ENCODE data around the gene CUEDC1.

CUEDC1 gene

DNA sequence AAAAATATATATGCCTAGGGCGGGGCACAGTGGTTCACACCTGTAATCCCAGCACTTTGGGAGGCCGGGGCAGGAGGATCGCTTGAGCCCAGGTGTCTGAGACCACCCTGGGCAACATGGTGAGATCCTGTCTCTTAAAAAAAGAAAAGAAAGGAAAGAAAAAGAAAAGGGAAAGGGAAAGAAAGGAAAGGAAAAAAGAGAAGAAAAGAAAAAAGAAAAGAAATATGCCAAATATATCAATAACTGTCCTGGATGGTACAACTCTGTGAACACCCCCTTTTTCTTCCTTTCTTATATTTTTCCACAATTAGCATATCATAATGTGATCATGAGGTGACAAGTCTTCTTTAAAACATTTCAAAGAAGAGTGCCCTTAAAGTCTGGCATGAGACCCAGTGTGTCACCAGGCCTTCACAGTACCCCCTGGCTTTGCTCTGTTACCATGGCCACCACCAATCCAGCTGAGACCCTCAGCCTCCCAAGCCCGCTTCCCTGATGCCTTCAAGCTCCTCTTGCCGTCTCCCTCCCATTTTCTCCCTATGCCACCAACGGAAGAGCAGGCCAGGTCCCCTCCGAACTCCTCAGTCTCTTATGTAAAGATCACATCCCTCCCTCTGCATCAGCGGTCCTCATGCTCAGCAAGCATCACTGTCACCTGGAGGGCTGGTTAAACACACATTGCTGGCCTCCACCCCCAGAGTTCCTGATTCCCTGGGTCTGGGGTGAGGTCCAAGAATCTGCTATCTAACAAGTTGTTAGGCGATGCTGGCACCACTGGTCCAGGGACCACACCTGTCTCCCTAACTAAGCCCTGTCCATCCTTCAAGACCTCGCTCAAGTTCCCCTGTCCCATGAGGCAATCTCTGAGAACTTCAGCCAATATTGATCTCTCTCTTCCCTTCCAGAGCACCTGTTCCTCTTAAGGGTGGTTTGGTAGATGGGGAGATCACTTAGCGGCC lies 44.5 kb downstream of the CUEDC1 start:
- peak overlapping the region; percentile 5 for H2AK5ac ChIP-seq (ENCODE audit: low read depth, low read length)
- no peak overlapping the region for H2BK5ac ChIP-seq (ENCODE audit: low read length)
- peak overlapping the region; percentile 7 for H2BK15ac ChIP-seq (ENCODE audit: low read length)
- DNase-seq (ENCODE audit: low spot score): no peak
- H3K18ac ChIP-seq (ENCODE audit: low read length): peak overlapping the region; percentile 78
- no peaks in the 10 kb centered on the region for H3K27me3 ChIP-seq (ENCODE audit: control insufficient read depth in 3 of 3, insufficient read depth in 3 of 3, low read depth in 1 of 3, low read length in 3 of 3)
- H3K4me3 ChIP-seq (ENCODE audit: low read length in 2 of 2): no peak overlapping the region
- H3K9ac ChIP-seq (ENCODE audit: low read depth, low read length, poor library complexity): no peak overlapping the region
- H3K9me3 ChIP-seq (replicated peaks in 1 of 2; ENCODE audit: control insufficient read depth in 2 of 2, insufficient read depth in 1 of 2, low read depth in 1 of 2, low read length in 2 of 2): no peaks in the 10 kb centered on the region
- no peak overlapping the region for H2AFZ ChIP-seq (ENCODE audit: low read length)
- no peak overlapping the region for H3K4ac ChIP-seq (ENCODE audit: low read length)
- H3K36me3 ChIP-seq (replicated peaks in 1 of 2; ENCODE audit: control insufficient read depth in 2 of 2, insufficient read depth in 2 of 2, low read length in 2 of 2): peaks cover 0 to 5% of the 10 kb centered on the region in 2 donors
- peak overlapping the region; percentile 43 for H2BK120ac ChIP-seq (ENCODE audit: low read depth, low read length)
- H3K4me2 ChIP-seq (ENCODE audit: insufficient read depth, low read length, poor library complexity, severe bottlenecking): no peak overlapping the region
- peak overlapping the region; percentile 1 for H2BK12ac ChIP-seq (ENCODE audit: low read length)
- H3K4me1 ChIP-seq (ENCODE audit: control insufficient read depth in 2 of 2, insufficient read depth in 1 of 2, low read depth in 1 of 2, low read length in 2 of 2): peaks cover 37 to 56% of the 10 kb centered on the region in 2 donors
- no peak overlapping the region for H3K27ac ChIP-seq (replicated peaks; ENCODE audit: low read length)
- no peak overlapping the region for H4K8ac ChIP-seq (ENCODE audit: low read depth, low read length)
- H3K79me1 ChIP-seq (ENCODE audit: low read depth, low read length): peaks cover 3% of the 10 kb centered on the region
- peak overlapping the region; percentile 28 for H4K91ac ChIP-seq (ENCODE audit: low read depth, low read length, poor library complexity)
- no CpG with 5 or more reads among the region's 11 CpGs for WGBS, 2 donors (ENCODE audit: extremely low coverage in 2 of 2, insufficient read length in 2 of 2, insufficient replicate concordance in 1 of 2)
- no peak overlapping the region for H3K23ac ChIP-seq (ENCODE audit: low read depth, low read length, poor library complexity)
- H3K14ac ChIP-seq (ENCODE audit: low read length): peak overlapping the region; percentile 61

DNA sequence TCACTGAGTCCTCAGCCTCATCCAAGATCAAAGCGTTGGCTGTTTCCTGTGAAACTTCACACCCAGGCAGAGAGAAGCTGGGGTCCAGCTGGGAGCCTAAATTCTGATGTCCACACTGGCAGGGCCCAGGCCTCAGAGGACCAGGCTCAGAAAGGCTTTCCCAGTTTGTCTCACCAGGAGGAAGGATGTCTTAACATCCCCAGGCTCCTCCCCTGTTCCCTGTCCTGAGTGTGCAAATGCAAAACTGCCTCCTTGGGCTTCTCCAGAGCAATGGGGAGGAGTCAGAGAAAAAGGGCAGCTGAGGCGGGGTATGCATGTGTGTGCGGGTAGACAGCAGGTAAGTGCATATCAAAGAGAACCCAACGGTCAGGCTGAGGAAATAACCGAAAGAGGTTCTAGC lies 45.7 kb downstream of the CUEDC1 start:
- Histone ChIP-seq H4K8ac (ENCODE audit: low read depth, low read length) (no peak overlapping the region), H3K4me2 (ENCODE audit: insufficient read depth, low read length, poor library complexity, severe bottlenecking) (no peak overlapping the region), H3K14ac (ENCODE audit: low read length) (no peak overlapping the region), H3K79me1 (ENCODE audit: low read depth, low read length) (peaks cover 3% of the 10 kb centered on the region), H3K9ac (ENCODE audit: low read depth, low read length, poor library complexity) (no peak overlapping the region), H2BK5ac (ENCODE audit: low read length) (no peak overlapping the region), H3K4me3 (ENCODE audit: low read length in 2 of 2) (no peak overlapping the region), H2BK15ac (ENCODE audit: low read length) (no peak overlapping the region), H2BK12ac (ENCODE audit: low read length) (no peak overlapping the region), H4K91ac (ENCODE audit: low read depth, low read length, poor library complexity) (no peak overlapping the region), H3K9me3 (replicated peaks in 1 of 2; ENCODE audit: control insufficient read depth in 2 of 2, insufficient read depth in 1 of 2, low read depth in 1 of 2, low read length in 2 of 2) (no peaks in the 10 kb centered on the region), H3K27ac (replicated peaks; ENCODE audit: low read length) (no peak overlapping the region), H3K18ac (ENCODE audit: low read length) (no peak overlapping the region), H3K23ac (ENCODE audit: low read depth, low read length, poor library complexity) (no peak overlapping the region), H3K27me3 (ENCODE audit: control insufficient read depth in 3 of 3, insufficient read depth in 3 of 3, low read depth in 1 of 3, low read length in 3 of 3) (no peaks in the 10 kb centered on the region), H2BK120ac (ENCODE audit: low read depth, low read length) (no peak overlapping the region), H2AFZ (ENCODE audit: low read length) (no peak overlapping the region), H3K4ac (ENCODE audit: low read length) (no peak overlapping the region), H3K36me3 (replicated peaks in 1 of 2; ENCODE audit: control insufficient read depth in 2 of 2, insufficient read depth in 2 of 2, low read length in 2 of 2) (peaks cover 0 to 5% of the 10 kb centered on the region in 2 donors), H3K4me1 (ENCODE audit: control insufficient read depth in 2 of 2, insufficient read depth in 1 of 2, low read depth in 1 of 2, low read length in 2 of 2) (peaks cover 38 to 56% of the 10 kb centered on the region in 2 donors), H2AK5ac (ENCODE audit: low read depth, low read length) (no peak overlapping the region)
- DNase-seq (ENCODE audit: low spot score): no peak
- WGBS, 2 donors (ENCODE audit: extremely low coverage in 2 of 2, insufficient read length in 2 of 2, insufficient replicate concordance in 1 of 2): no CpG with 5 or more reads among the region's 5 CpGs

DNA sequence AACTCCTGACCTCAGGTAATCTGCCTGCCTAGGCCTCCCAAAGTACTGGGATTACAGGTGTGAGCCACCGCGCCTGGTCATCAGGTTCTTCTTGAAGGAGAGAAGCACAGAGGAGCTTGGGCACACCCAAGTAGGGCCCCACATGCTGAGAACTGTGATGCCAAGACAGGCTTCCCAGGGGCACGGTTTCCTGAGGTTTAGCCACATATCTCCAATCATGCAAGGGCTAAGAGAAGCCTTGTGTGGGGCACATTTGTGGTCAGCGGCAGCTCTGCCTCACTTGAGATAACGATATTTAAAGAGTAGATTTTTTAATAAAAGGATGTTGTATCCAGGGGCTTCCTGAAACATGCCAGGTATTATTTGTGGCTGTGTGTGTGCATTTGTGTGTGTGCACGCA lies 46.9 kb downstream of the CUEDC1 start:
- Histone ChIP-seq H3K27ac (replicated peaks; ENCODE audit: low read length) (no peak overlapping the region), H3K9ac (ENCODE audit: low read depth, low read length, poor library complexity) (no peak overlapping the region), H3K14ac (ENCODE audit: low read length) (no peak overlapping the region), H3K4me3 (ENCODE audit: low read length in 2 of 2) (no peak overlapping the region), H3K36me3 (replicated peaks in 1 of 2; ENCODE audit: control insufficient read depth in 2 of 2, insufficient read depth in 2 of 2, low read length in 2 of 2) (peaks cover 0 to 5% of the 10 kb centered on the region in 2 donors), H2BK120ac (ENCODE audit: low read depth, low read length) (no peak overlapping the region), H2BK15ac (ENCODE audit: low read length) (no peak overlapping the region), H3K4me2 (ENCODE audit: insufficient read depth, low read length, poor library complexity, severe bottlenecking) (no peak overlapping the region), H2BK12ac (ENCODE audit: low read length) (no peak overlapping the region), H3K18ac (ENCODE audit: low read length) (no peak overlapping the region), H4K8ac (ENCODE audit: low read depth, low read length) (no peak overlapping the region), H3K79me1 (ENCODE audit: low read depth, low read length) (no peaks in the 10 kb centered on the region), H3K4ac (ENCODE audit: low read length) (no peak overlapping the region), H3K27me3 (ENCODE audit: control insufficient read depth in 3 of 3, insufficient read depth in 3 of 3, low read depth in 1 of 3, low read length in 3 of 3) (no peaks in the 10 kb centered on the region), H2AK5ac (ENCODE audit: low read depth, low read length) (peak overlapping the region; percentile 6), H3K23ac (ENCODE audit: low read depth, low read length, poor library complexity) (no peak overlapping the region), H3K4me1 (ENCODE audit: control insufficient read depth in 2 of 2, insufficient read depth in 1 of 2, low read depth in 1 of 2, low read length in 2 of 2) (peaks cover 32 to 56% of the 10 kb centered on the region in 2 donors), H3K9me3 (replicated peaks in 1 of 2; ENCODE audit: control insufficient read depth in 2 of 2, insufficient read depth in 1 of 2, low read depth in 1 of 2, low read length in 2 of 2) (no peaks in the 10 kb centered on the region), H2AFZ (ENCODE audit: low read length) (no peak overlapping the region), H4K91ac (ENCODE audit: low read depth, low read length, poor library complexity) (no peak overlapping the region), H2BK5ac (ENCODE audit: low read length) (no peak overlapping the region)
- no peak for DNase-seq (ENCODE audit: low spot score)
- no CpG with 5 or more reads among the region's 6 CpGs for WGBS, 2 donors (ENCODE audit: extremely low coverage in 2 of 2, insufficient read length in 2 of 2, insufficient replicate concordance in 1 of 2)

DNA sequence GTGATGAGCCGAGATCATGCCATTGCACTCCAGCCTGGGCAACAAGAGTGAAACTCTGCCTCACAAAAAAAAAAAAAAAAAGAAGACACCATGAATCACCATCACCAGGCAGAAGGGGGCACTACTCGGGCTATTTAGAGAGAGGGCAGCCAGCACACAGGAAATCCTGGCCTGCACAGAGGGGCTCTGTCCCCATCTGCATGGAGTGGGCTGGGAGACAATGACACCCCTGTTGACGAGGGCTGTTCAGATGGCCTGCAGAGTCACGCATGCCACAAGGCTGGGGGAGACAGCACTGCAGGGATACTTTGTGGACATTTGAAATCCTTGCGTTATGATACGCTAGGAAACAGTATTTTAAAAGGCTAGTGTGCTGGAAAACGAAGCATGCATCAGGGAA lies 48.3 kb downstream of the CUEDC1 start:
- no peak for DNase-seq (ENCODE audit: low spot score)

More for the DNA sequence above, 48.3 kb downstream of the CUEDC1 start:
- H2AK5ac ChIP-seq (ENCODE audit: low read depth, low read length): no peak overlapping the region
- no peak overlapping the region for H3K9ac ChIP-seq (ENCODE audit: low read depth, low read length, poor library complexity)
- WGBS, 2 donors (ENCODE audit: extremely low coverage in 2 of 2, insufficient read length in 2 of 2, insufficient replicate concordance in 1 of 2): no CpG with 5 or more reads among the region's 7 CpGs
- no peak overlapping the region for H2BK5ac ChIP-seq (ENCODE audit: low read length)
- H3K9me3 ChIP-seq (replicated peaks in 1 of 2; ENCODE audit: control insufficient read depth in 2 of 2, insufficient read depth in 1 of 2, low read depth in 1 of 2, low read length in 2 of 2): no peaks in the 10 kb centered on the region
- H3K18ac ChIP-seq (ENCODE audit: low read length): peak overlapping the region; percentile 73
- H4K91ac ChIP-seq (ENCODE audit: low read depth, low read length, poor library complexity): no peak overlapping the region
- no peak overlapping the region for H2BK15ac ChIP-seq (ENCODE audit: low read length)
- H3K4me1 ChIP-seq (ENCODE audit: control insufficient read depth in 2 of 2, insufficient read depth in 1 of 2, low read depth in 1 of 2, low read length in 2 of 2): peaks cover 35 to 56% of the 10 kb centered on the region in 2 donors
- H3K27ac ChIP-seq (replicated peaks; ENCODE audit: low read length): peak overlapping the region; percentile 42
- no peaks in the 10 kb centered on the region for H3K79me1 ChIP-seq (ENCODE audit: low read depth, low read length)
- no peak overlapping the region for H3K4me2 ChIP-seq (ENCODE audit: insufficient read depth, low read length, poor library complexity, severe bottlenecking)
- H3K23ac ChIP-seq (ENCODE audit: low read depth, low read length, poor library complexity): no peak overlapping the region
- peaks cover 0 to 5% of the 10 kb centered on the region in 2 donors for H3K36me3 ChIP-seq (replicated peaks in 1 of 2; ENCODE audit: control insufficient read depth in 2 of 2, insufficient read depth in 2 of 2, low read length in 2 of 2)
- H2BK12ac ChIP-seq (ENCODE audit: low read length): no peak overlapping the region
- no peak overlapping the region for H3K4me3 ChIP-seq (ENCODE audit: low read length in 2 of 2)
- no peaks in the 10 kb centered on the region for H3K27me3 ChIP-seq (ENCODE audit: control insufficient read depth in 3 of 3, insufficient read depth in 3 of 3, low read depth in 1 of 3, low read length in 3 of 3)
- no peak overlapping the region for H2AFZ ChIP-seq (ENCODE audit: low read length)
- H2BK120ac ChIP-seq (ENCODE audit: low read depth, low read length): no peak overlapping the region
- H3K14ac ChIP-seq (ENCODE audit: low read length): no peak overlapping the region
- H4K8ac ChIP-seq (ENCODE audit: low read depth, low read length): no peak overlapping the region
- no peak overlapping the region for H3K4ac ChIP-seq (ENCODE audit: low read length)
